ENCODE data around the gene EFCAB10. TPM values are rescaled to one million over a fixed set of nuclear protein-coding genes. Genes with fewer than 3 reads are reported as not detected.
"Not testable (repeated sequence)": the region's sequence is repeated elsewhere in the genome, so short reads cannot be mapped to it uniquely, and the experiment has no call there.

EFCAB10 gene
- total RNA-seq, 1 donor from 2014 or later: 0.28 TPM

DNA sequence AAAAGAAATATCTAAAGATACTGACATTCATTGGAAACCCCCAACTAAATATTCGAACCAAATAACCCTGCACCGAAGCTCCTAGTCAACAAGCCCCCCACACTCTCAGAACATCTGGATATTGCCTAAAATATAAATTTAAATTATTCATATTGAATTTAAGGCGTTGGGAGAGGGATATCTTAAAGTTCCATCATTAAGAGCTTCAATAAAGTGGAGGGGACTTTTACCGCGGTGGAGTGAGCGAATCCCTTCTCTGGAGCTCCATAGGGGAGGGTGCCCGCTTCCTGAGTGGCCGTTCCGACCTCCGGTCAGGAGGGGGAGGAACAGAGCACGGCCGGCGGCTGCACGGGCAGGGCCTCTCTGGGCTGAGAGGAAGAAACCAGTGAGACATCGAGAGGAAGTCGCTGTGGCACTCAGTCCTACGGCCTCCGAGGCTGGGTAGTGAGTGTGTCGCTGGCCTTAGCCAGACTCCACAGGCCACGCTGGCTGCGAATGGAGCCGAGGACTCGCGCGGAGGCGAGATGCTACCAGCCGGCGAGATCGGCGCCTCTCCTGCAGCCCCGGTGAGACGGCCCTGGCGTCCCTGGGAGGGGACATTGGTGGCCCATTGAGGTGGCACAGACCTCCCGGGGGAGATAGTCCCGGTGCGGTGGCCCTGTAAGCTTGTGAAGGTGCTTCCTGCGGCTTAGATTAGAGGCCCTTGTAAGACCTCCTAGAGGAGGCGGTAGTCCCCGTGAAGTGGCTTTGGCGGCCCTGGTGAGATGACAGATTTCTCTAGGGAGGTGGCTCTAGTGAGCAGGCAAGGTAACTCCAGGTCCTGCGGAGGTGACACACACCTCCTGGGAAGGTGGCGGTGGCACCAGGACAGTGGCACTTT lies 49.3 kb downstream of the EFCAB10 start, which contains the start of gene RINT1:
Gene RINT1 (plus strand): TSS at position 410 of the 880 bp plus-strand sequence. CDS start 115 bp downstream, at position 525.
- peaks cover 8% of the 10 kb centered on the region for H3K27me3 Mint-ChIP-seq (ENCODE audit: unreplicated experiment)
- peak within 1 kb of the TSS; percentile 96 for H3K4me3 Mint-ChIP-seq (ENCODE audit: unreplicated experiment)
- peak within 1 kb of the TSS; percentile 80 for H3K27ac Mint-ChIP-seq (ENCODE audit: unreplicated experiment)
- H3K36me3 Mint-ChIP-seq (ENCODE audit: low read depth, unreplicated experiment): peaks cover 4% of the 10 kb centered on the region
- TF ChIP-seq, protein P1, sequence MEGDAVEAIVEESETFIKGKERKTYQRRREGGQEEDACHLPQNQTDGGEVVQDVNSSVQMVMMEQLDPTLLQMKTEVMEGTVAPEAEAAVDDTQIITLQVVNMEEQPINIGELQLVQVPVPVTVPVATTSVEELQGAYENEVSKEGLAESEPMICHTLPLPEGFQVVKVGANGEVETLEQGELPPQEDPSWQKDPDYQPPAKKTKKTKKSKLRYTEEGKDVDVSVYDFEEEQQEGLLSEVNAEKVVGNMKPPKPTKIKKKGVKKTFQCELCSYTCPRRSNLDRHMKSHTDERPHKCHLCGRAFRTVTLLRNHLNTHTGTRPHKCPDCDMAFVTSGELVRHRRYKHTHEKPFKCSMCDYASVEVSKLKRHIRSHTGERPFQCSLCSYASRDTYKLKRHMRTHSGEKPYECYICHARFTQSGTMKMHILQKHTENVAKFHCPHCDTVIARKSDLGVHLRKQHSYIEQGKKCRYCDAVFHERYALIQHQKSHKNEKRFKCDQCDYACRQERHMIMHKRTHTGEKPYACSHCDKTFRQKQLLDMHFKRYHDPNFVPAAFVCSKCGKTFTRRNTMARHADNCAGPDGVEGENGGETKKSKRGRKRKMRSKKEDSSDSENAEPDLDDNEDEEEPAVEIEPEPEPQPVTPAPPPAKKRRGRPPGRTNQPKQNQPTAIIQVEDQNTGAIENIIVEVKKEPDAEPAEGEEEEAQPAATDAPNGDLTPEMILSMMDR (IDR thresholded peaks at IDR 0.05; ENCODE audit: unreplicated experiment): no peak
- H3K9me3 Mint-ChIP-seq (ENCODE audit: unreplicated experiment): no peaks in the 10 kb centered on the region
- peaks cover 13% of the 10 kb centered on the region for H3K4me1 Mint-ChIP-seq (ENCODE audit: unreplicated experiment)
- DNase-seq (ENCODE audit: low spot score): peak; percentile 95

DNA sequence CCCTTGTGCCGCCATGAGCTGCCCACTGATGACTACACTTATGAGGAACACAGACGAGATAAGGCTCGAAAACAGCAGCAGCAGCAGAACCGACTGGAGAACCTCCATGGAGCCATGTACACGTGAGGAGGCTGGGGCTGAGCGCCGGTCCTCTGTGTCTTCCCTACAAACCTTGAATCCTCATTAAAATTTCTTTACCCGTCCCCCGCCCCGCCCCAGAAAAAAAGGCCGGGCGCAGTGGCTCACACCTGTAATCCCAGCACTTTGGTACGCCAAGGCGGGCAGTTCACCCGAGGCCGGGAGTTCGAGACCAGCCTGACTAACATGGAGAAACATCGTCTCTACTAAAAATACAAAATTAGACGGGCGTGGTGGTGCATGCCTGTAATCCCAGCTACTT lies 50.7 kb downstream of the EFCAB10 start:
- peaks cover 13% of the 10 kb centered on the region for H3K4me1 Mint-ChIP-seq (ENCODE audit: unreplicated experiment)
- H3K36me3 Mint-ChIP-seq (ENCODE audit: low read depth, unreplicated experiment): no peaks in the 10 kb centered on the region
- no peaks in the 10 kb centered on the region for H3K9me3 Mint-ChIP-seq (ENCODE audit: unreplicated experiment)
- no peak for DNase-seq (ENCODE audit: low spot score)
- no peak overlapping the region for H3K4me3 Mint-ChIP-seq (ENCODE audit: unreplicated experiment)
- H3K27me3 Mint-ChIP-seq (ENCODE audit: unreplicated experiment): peaks cover 8% of the 10 kb centered on the region
- TF ChIP-seq, protein P1 (IDR thresholded peaks at IDR 0.05; ENCODE audit: unreplicated experiment): no peak
- no peak overlapping the region for H3K27ac Mint-ChIP-seq (ENCODE audit: unreplicated experiment)

DNA sequence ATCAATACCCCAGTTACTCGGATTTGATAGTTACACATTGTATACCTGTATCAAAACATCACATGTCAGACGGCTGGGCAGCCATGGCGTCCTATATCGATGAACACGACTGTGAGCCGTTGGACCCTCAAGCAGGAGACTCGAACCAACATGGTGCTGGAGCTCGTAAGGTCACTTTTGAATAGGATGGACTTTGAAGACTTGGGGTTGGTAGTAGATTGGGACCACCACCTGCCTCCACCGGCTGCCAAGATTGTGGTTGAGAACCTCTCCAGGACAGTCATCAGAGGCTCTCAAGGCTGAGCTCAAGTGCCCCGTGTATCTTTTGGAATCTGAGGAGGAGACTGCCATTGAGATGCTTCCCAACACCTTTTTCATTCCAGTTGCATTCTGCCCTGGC lies 51.2 kb downstream of the EFCAB10 start:
- no peak overlapping the region for H3K4me3 Mint-ChIP-seq (ENCODE audit: unreplicated experiment)
- H3K27me3 Mint-ChIP-seq (ENCODE audit: unreplicated experiment): peaks cover 8% of the 10 kb centered on the region
- peaks cover 13% of the 10 kb centered on the region for H3K4me1 Mint-ChIP-seq (ENCODE audit: unreplicated experiment)
- H3K9me3 Mint-ChIP-seq (ENCODE audit: unreplicated experiment): no peaks in the 10 kb centered on the region
- no peaks in the 10 kb centered on the region for H3K36me3 Mint-ChIP-seq (ENCODE audit: low read depth, unreplicated experiment)
- no peak overlapping the region for H3K27ac Mint-ChIP-seq (ENCODE audit: unreplicated experiment)
- TF ChIP-seq, protein P1 (IDR thresholded peaks at IDR 0.05; ENCODE audit: unreplicated experiment): no peak
- no peak for DNase-seq (ENCODE audit: low spot score)

DNA sequence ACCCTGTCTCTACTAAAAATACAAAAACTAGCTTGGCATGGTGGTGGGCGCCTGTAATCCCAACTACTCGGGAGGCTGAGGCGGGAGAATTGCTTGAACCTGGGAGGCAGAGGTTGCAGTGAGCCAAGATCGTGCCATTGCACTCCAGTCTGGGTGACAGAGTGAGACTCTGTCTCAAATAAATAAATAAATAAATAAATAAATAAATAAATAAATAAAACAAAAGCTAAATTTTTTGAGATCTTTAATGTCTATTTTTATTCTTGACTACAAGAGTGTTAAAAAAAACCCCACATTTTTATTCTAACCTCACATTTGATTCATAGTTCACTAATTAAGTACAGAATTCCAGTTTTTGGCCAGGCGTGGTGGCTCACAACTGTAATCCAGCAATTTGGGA lies 53.6 kb downstream of the EFCAB10 start:
- not testable (repeated sequence) for H3K27me3 Mint-ChIP-seq (ENCODE audit: unreplicated experiment); H3K36me3 Mint-ChIP-seq (ENCODE audit: low read depth, unreplicated experiment); H3K4me1 Mint-ChIP-seq (ENCODE audit: unreplicated experiment); H3K27ac Mint-ChIP-seq (ENCODE audit: unreplicated experiment); DNase-seq (ENCODE audit: low spot score); H3K4me3 Mint-ChIP-seq (ENCODE audit: unreplicated experiment); H3K9me3 Mint-ChIP-seq (ENCODE audit: unreplicated experiment)

DNA sequence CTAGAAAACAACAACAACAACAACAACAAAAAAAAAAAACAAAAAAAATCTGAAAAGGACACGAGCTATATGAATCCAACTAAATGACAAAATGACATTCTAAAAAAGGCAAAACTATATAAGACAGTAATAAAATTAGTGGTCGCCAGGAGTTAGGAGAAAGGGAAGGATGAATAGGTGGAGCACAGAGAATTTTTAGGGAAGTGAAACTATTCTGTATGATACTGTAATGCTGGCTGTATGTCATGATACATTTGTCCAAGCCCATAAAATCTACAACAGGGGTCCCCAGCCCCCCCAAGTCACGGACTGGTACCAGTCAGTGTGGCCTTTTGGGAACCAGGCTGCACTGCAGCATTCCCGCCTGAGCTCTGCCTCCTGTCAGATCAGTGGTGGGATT lies 56.5 kb downstream of the EFCAB10 start:
- peaks cover 4% of the 10 kb centered on the region for H3K4me1 Mint-ChIP-seq (ENCODE audit: unreplicated experiment)
- H3K27ac Mint-ChIP-seq (ENCODE audit: unreplicated experiment): no peak overlapping the region
- no peaks in the 10 kb centered on the region for H3K36me3 Mint-ChIP-seq (ENCODE audit: low read depth, unreplicated experiment)
- H3K27me3 Mint-ChIP-seq (ENCODE audit: unreplicated experiment): peaks cover 3% of the 10 kb centered on the region
- H3K9me3 Mint-ChIP-seq (ENCODE audit: unreplicated experiment): no peaks in the 10 kb centered on the region
- TF ChIP-seq, protein P1 (IDR thresholded peaks at IDR 0.05; ENCODE audit: unreplicated experiment): no peak
- DNase-seq (ENCODE audit: low spot score): no peak
- H3K4me3 Mint-ChIP-seq (ENCODE audit: unreplicated experiment): no peak overlapping the region

DNA sequence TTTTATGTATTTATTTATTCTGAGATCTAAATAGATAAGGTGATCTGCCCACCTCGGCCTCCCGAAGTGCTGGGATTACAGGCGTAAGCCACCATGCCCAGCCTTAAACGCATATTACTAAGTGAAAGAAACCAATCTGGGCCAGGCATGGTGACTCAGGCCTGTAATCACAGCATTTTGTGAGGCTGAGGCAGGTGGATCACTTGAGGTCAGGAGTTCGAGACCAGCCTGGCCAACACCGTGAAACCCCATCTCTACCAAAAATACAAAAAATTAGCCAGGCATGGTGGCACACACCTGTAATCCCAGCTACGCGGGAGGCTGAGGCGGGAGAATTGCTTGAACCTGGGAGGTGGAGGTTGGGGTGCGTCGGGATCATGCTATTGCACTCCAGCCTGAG lies 56.9 kb downstream of the EFCAB10 start:
- H3K27ac Mint-ChIP-seq (ENCODE audit: unreplicated experiment); H3K9me3 Mint-ChIP-seq (ENCODE audit: unreplicated experiment); DNase-seq (ENCODE audit: low spot score); H3K4me3 Mint-ChIP-seq (ENCODE audit: unreplicated experiment); H3K4me1 Mint-ChIP-seq (ENCODE audit: unreplicated experiment); H3K27me3 Mint-ChIP-seq (ENCODE audit: unreplicated experiment); H3K36me3 Mint-ChIP-seq (ENCODE audit: low read depth, unreplicated experiment): not testable (repeated sequence)
